ENCODE measurements around the gene NHLH2. TPM values are rescaled to one million over a fixed set of nuclear protein-coding genes. Genes with fewer than 3 reads are reported as not detected.

The NHLH2 gene
- total RNA-seq, 1 donor from 2014 or later: 1.3 TPM

GRCh38 chr1:115805597-115805996 lies 35.3 kb downstream of the NHLH2 start:
- DNase-seq (ENCODE audit: low read depth): no peak

DNA sequence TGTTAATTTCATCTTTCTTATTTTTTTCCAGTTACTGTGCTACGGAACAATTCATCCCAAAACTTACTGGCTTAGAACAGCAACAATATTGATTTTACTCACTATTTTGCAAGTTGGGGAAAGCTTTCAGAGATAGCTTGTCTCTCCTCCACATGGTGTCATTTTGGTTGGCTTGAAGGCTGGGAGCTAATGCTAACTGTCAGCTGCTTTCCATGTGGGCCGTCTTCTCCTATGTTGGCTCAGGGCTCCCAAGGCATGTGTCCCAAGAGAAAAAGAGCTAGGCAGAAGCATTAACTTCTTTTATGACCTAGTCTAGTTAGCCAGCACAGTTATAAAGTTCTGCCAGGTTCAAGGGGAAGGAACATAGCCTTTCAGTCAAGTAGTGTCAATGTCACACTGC lies 38.5 kb downstream of the NHLH2 start:
- no peak for DNase-seq (ENCODE audit: low read depth)

- DNase-seq (ENCODE audit: low read depth): no peak
Measured at GRCh38 chr1:115797486-115797885, 43.4 kb downstream of the NHLH2 start.

- DNase-seq (ENCODE audit: low read depth): no peak
Measured at GRCh38 chr1:115796897-115797296, 44.0 kb downstream of the NHLH2 start.

DNA sequence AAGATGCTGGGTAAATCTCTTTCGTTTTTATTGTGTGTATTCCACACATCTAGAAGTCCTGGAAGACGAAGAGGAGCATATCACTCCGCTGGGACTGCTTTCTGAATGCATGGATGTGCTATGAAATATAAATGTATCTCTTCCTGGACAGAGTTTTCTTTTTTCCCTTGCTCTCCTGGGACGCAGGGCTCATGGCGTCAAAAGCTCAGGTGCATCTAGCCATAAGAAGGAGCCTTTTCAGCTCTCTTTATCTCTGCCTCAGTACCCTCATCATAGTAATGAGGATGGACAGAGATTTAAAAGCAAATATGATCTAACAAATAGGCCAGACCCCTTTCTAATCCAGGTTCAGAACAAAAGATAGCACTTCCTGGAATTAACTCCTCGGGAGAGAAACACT lies 44.9 kb downstream of the NHLH2 start:
- DNase-seq (ENCODE audit: low read depth): no peak

GRCh38 chr1:115794976-115795639 lies 45.8 kb downstream of the NHLH2 start:
- no peak for DNase-seq (ENCODE audit: low read depth)

DNA sequence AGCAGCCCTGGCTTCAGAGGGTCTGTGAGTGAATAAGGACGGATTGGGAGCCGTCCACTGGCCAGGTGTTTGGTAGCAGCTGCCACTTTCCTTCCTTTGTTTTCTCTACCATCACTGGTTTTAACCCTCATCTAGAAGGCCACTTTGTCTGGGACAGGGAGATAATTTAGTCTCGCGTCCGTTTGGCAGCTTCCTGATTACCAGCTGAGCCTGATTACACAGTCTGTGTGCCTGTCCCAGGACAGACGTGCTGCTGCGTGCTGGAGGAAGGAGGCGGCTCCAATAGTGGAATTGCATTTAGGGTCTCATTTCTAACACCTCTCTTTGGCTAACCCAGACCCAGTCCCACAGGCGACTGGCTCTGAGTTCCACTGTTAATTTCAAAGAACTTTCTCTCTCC lies 47.8 kb downstream of the NHLH2 start:
- DNase-seq (ENCODE audit: low read depth): no peak

GRCh38 chr1:115791816-115792215 lies 49.1 kb downstream of the NHLH2 start:
- DNase-seq (ENCODE audit: low read depth): no peak

GRCh38 chr1:115790846-115791245 lies 50.1 kb downstream of the NHLH2 start:
- peak; percentile 82 for DNase-seq (ENCODE audit: low read depth)

DNA sequence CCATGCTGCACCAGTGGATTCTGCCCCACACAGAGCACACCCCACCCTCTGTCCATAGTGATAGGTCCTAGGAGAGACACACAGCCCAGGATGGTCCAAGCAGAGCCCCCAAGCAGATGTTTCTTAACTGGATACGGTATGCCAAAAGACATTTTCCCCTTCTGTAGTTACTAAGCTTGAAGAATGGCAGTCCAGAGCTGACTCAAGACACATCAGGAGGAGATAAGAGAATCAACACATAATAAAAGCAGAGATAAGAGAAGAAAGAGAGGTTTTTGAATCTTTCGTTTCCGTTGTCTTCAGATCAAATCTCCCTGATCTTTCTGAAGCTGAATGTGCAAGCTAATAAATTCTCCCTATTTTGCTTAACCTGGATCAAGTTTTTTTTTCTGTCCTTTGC lies 50.6 kb downstream of the NHLH2 start:
- no peak for DNase-seq (ENCODE audit: low read depth)

Other genes with a start within 250 kb of the NHLH2 start
- 6.9 and 9.1 TPM in 2 replicates for gene VANGL1, start 199.2 kb downstream of the NHLH2 start, total RNA-seq
- gene CASQ2, start 72.4 kb downstream of the NHLH2 start, total RNA-seq: 247 and 330 TPM in 2 replicates
- gene SLC22A15, start 135.4 kb upstream of the NHLH2 start, total RNA-seq: 13.8 and 18.4 TPM in 2 replicates